Spleen (tissue), 11 donors: ENCODE measurements around the gene GXYLT2. TPM values are rescaled to one million over a fixed set of nuclear protein-coding genes. Genes with fewer than 3 reads are reported as not detected.

Experiments used
- DNase-seq: peaks from one replicate; pipeline ENCODE4 v3.0.0-alpha.2; 2020
- H3K27ac ChIP-seq, 8 donors: fragments of 200-600 bp; sonication (generic) in 7 of 8; 1 replicate in 4 of 8; 2 replicates in 4 of 8; pipeline versions ENCODE4 v1.5.0 to v1.8.0; 2016 to 2021; ENCODE audit warnings: inconsistent platforms in 4 of 8, mild to moderate bottlenecking in 4 of 8, moderate library complexity in 1 of 8
- H3K27me3 ChIP-seq, 7 donors: fragments of 200-600 bp; sonication (generic) in 6 of 7; replicated peaks in 1 of 7; 1 replicate in 4 of 7; 2 replicates in 3 of 7; pipeline versions ENCODE4 v1.5.0 to v1.8.0; 2016 to 2021; ENCODE audit warnings: inconsistent platforms in 3 of 7, mild to moderate bottlenecking in 1 of 7
- H3K36me3 ChIP-seq, 6 donors: fragments of 200-600 bp; sonication (generic) in 5 of 6; 1 replicate in 4 of 6; 2 replicates in 2 of 6; pipeline versions ENCODE4 v1.5.0 to v1.8.0; 2016 to 2021; ENCODE audit warnings: inconsistent platforms in 2 of 6
- H3K4me1 ChIP-seq, 6 donors: fragments of 200-600 bp; sonication (generic) in 5 of 6; 1 replicate in 3 of 6; 2 replicates in 3 of 6; pipeline versions ENCODE4 v1.5.0 to v1.8.0; 2016 to 2021; ENCODE audit warnings: inconsistent platforms in 3 of 6
- H3K4me3 ChIP-seq, 8 donors: fragments of 200-600 bp; sonication (generic) in 7 of 8; 1 replicate in 4 of 8; 2 replicates in 4 of 8; pipeline versions ENCODE4 v1.5.0 to v1.8.0; 2016 to 2021; ENCODE audit warnings: inconsistent platforms in 4 of 8, mild to moderate bottlenecking in 4 of 8, moderate library complexity in 2 of 8
- H3K9me3 ChIP-seq, 8 donors: fragments of 200-600 bp; sonication (generic) in 7 of 8; 1 replicate in 4 of 8; 2 replicates in 4 of 8; pipeline versions ENCODE4 v1.5.0 to v1.8.0; 2016 to 2021; ENCODE audit warnings: inconsistent platforms in 4 of 8
- CTCF ChIP-seq, 11 experiments: fragments of 200-600 bp in 7 of 11; fragments of 450-650 bp in 4 of 11; sonication (generic) in 4 of 11; IDR thresholded peaks in 8 of 11; conservative IDR thresholded peaks in 3 of 11; 1 replicate in 7 of 11; 2 replicates in 4 of 11; pipeline versions ENCODE4 v1.4.0 to v1.8.0; 2016 to 2021; ENCODE audit warnings: antibody characterized with exemption in 11 of 11, inconsistent platforms in 4 of 11, mild to moderate bottlenecking in 1 of 11
- POLR2A ChIP-seq, 3 donors: fragments of 450-650 bp; IDR thresholded peaks; one replicate each; pipeline ENCODE4 v1.5.1; 2017; ENCODE audit warnings: antibody characterized with exemption in 3 of 3, mild to moderate bottlenecking in 1 of 3
- POLR2AphosphoS5 ChIP-seq, 3 donors: sonication (generic); formaldehyde crosslinking; IDR thresholded peaks; one replicate each; pipeline ENCODE4 v1.5.1; 2017; ENCODE audit warnings: antibody characterized with exemption in 3 of 3
- WGBS, 5 donors: extraction: QIAGEN DNeasy Blood & Tissue Kit in 3 of 5; methylation state at CpG; one replicate each; pipeline versions ENCODE4 v1.1.5 to v1.1.7; 2013 to 2018; 5-methylcytosine and 5-hydroxymethylcytosine counted together
- intact Hi-C: fragments of 100-400 bp; cut with DNase I; formaldehyde crosslinking; loops from one replicate; pipeline ENCODE4 v1.15.0; 2023; ENCODE audit warnings: low total_unique reads
- polyA plus RNA-seq, 3 donors: library from polyadenylated mRNA; stranded (reverse); fragments of 200-250 nt; gene quantifications; one replicate each; pipeline ENCODE4 v1.2.1, GENCODE V29; 2013
- total RNA-seq, 7 donors: library from RNA; depleted of rRNA in 3 of 7; stranded (reverse); fragments of >200 nt in 3 of 7; fragmentation: NEBNext Ultra II Directional in 4 of 7; extraction: Animal tissue kit (Norgen Biotek cat#: 25700) in 4 of 7; gene quantifications; one replicate each; pipeline versions ENCODE4 v1.1.0 to v1.2.1, GENCODE V29; 2016 to 2021
- donor health status: healthy with polysubstance abuse.
- donor health status: DM: no; HTN: no; CAD: no; lungs with moderate emphysema.
- donor health status: DM: no; HTN: no; CAD: no.
- donor health status: Bipolar disorder and iron deficiency.
- donor health status: healthy.
- donor health status: DM: no; HTN: no; CAD: no.
- donor health status: DM: yes; HTN: yes; CAD: no.

GXYLT2 gene
- total and polyA plus RNA-seq, 10 donors, result 0.26 to 4.6 (median 1.1) TPM

- Histone ChIP-seq H3K27ac (no peak overlapping the region), H3K4me1 (peaks cover 6 to 25% (median 19%) of the 10 kb centered on the region in 6 donors), H3K9me3 (no peaks in the 10 kb centered on the region), H3K36me3 (no peaks in the 10 kb centered on the region), H3K27me3 (peaks cover 0 to 90% (median 22%) of the 10 kb centered on the region in 7 donors), H3K4me3 (no peak overlapping the region)
- TF ChIP-seq POLR2AphosphoS5 (IDR thresholded peaks at IDR 0.05) (no peak), CTCF (IDR thresholded peaks at IDR 0.05 in 8 of 11, conservative IDR thresholded peaks at IDR 0.05 in 3 of 11) (no peak), POLR2A (IDR thresholded peaks at IDR 0.05) (no peak)
- no peak for DNase-seq
- 79 to 87% (median 85%) methylated on average over 13 of the region's 13 CpGs for WGBS, 5 donors
- intact Hi-C loops, result no loop called here
Observed at GRCh38 chr3:72889310-72890165, 1.7 kb downstream of the GXYLT2 start.

GRCh38 chr3:72890166-72890925 lies 2.5 kb downstream of the GXYLT2 start:
- 90 to 94% (median 92%) methylated on average over 10 of the region's 10 CpGs for WGBS, 5 donors
- Histone ChIP-seq H3K36me3 (no peaks in the 10 kb centered on the region), H3K4me3 (no peak overlapping the region), H3K9me3 (no peaks in the 10 kb centered on the region), H3K27ac (no peak overlapping the region), H3K27me3 (peaks cover 0 to 96% (median 22%) of the 10 kb centered on the region in 7 donors), H3K4me1 (peaks cover 6 to 25% (median 19%) of the 10 kb centered on the region in 6 donors)
- TF ChIP-seq CTCF (IDR thresholded peaks at IDR 0.05 in 8 of 11, conservative IDR thresholded peaks at IDR 0.05 in 3 of 11), result no peak
- no peak for TF ChIP-seq POLR2AphosphoS5 (IDR thresholded peaks at IDR 0.05)
- no peak for TF ChIP-seq POLR2A (IDR thresholded peaks at IDR 0.05)
- no peak for DNase-seq
- intact Hi-C loops, result no loop called here

GRCh38 chr3:72891053-72891855 lies 3.4 kb downstream of the GXYLT2 start:
- Histone ChIP-seq H3K27me3 (peaks cover 0 to 93% (median 22%) of the 10 kb centered on the region in 7 donors), H3K27ac (no peak overlapping the region), H3K4me1 (peaks cover 6 to 25% (median 19%) of the 10 kb centered on the region in 6 donors), H3K36me3 (no peaks in the 10 kb centered on the region), H3K4me3 (no peak overlapping the region), H3K9me3 (no peaks in the 10 kb centered on the region)
- DNase-seq, result no peak
- TF ChIP-seq POLR2A (IDR thresholded peaks at IDR 0.05), result no peak
- no peak for TF ChIP-seq POLR2AphosphoS5 (IDR thresholded peaks at IDR 0.05)
- TF ChIP-seq CTCF (IDR thresholded peaks at IDR 0.05 in 8 of 11, conservative IDR thresholded peaks at IDR 0.05 in 3 of 11), result no peak
- intact Hi-C loops, result no loop called here
- WGBS, 5 donors, result 40 to 64% (median 55%) methylated on average over 8 of the region's 8 CpGs
